Activated naive CD8-positive, alpha-beta T cell treated with anti-CD3 and anti-CD28 coated beads, Interleukin-2, amount 50 U/mL, for 16 hours (primary cell): ENCODE measurements around the gene HP1BP3.

Experiments used
- DNase-seq: peaks from one replicate; pipeline ENCODE4 v3.0.0-alpha.2; 2020; ENCODE audit warnings: low read depth, low spot score

Gene HP1BP3

DNA sequence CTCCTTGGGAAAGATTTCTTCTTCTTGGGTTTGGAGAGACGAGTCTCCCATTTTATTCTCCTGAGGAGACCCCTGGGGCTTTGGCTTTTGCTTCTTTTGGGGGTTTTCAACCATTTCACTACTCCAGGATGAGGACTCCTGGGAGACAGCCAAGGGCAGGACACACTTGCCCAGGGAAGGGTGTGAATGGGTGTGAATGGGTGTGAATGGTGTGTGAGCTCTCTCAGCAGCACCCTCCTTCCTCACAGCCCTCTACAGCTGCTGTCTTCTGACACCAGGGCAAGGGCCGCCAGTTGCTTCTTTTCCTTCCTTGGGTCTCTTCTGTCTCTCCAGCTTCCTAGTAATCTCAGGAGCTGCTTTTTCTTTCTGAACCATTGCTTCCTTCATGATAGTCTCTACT lies 93.5 kb downstream of the HP1BP3 start:
- DNase-seq, result no peak
